ENCODE data around the gene CALML6. TPM values are rescaled to one million over a fixed set of nuclear protein-coding genes. Genes with fewer than 3 reads are reported as not detected.

The CALML6 gene
- total and polyA plus RNA-seq, 10 of the 15 experiments (the other 5 are each of a cell fraction or from before 2014, with no cell fraction given), result 0.07 to 1.3 (median 0.21) TPM; not detected in 5

GRCh38 chr1:1954015-1954414 is 39.0 kb downstream of the CALML6 start (continued):
- TF ChIP-seq GATAD2B (conservative IDR thresholded peaks at IDR 0.05; ENCODE audit: low read depth) (no peak), MTA2 (IDR thresholded peaks at IDR 0.05; ENCODE audit: low read depth) (no peak), SRF (IDR thresholded peaks at IDR 0.05; ENCODE audit: low read depth in 2 of 2, low read length in 2 of 2) (no peak), MTA3 (IDR thresholded peaks at IDR 0.05; ENCODE audit: borderline replicate concordance, low read length) (no peak)

DNA sequence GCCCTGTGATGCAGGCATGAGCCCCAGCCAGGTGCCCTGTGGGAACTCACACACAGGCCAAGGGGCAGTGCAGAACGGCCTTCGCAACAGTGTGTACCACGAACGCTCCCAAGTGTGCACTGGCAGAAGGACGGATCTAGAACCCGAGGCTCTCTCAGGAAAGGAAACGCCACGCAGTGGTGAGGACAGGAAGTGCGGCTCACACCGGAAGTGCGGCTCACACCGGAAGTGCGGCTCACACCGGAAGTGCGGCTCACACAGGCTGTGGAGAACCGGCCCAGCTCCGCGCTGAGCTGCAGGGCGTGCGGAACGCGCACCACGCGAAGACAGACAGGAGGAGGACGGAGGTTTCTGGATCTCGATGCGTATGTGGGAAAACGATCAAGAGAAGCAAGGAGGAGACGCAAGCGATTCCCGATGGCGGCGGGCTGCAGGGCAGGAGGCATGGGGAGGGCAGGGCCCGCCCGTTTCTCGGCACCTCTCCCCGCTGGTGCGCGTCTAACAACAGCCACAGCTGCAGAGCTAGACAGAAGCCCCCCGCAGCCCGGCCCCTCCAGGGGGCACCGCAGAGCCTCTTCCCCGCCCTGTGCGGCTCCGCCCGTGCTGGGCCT is 39.9 kb downstream of the CALML6 start:
- in situ Hi-C loops (cut with MboI), result loop anchor here (25.0 kb wide), 1 partner anchor 832 kb away; no protein-coding TSS in a partner anchor
- Histone ChIP-seq H3K27me3 (replicated peaks in 1 of 2; ENCODE audit: control insufficient read depth in 2 of 2, insufficient read depth in 2 of 2, low read length in 1 of 2) (no peaks in the 10 kb centered on the region), H3K4me3 (no peak overlapping the region), H3K79me2 (ENCODE audit: control insufficient read depth, insufficient read depth, low read length) (no peaks in the 10 kb centered on the region), H3K9me3 (replicated peaks; ENCODE audit: control insufficient read depth, insufficient read depth, low read length) (no peaks in the 10 kb centered on the region), H3K4me2 (ENCODE audit: control insufficient read depth, insufficient read depth) (no peak overlapping the region), H3K9ac (ENCODE audit: control insufficient read depth, insufficient read depth, low read length) (no peak overlapping the region), H3K4me1 (ENCODE audit: control insufficient read depth, insufficient read depth, low read length) (no peaks in the 10 kb centered on the region), H3K36me3 (ENCODE audit: control insufficient read depth in 2 of 2, insufficient read depth in 2 of 2, low read length in 1 of 2) (no peaks in the 10 kb centered on the region), H2AFZ (ENCODE audit: control insufficient read depth, low read depth, low read length) (no peak overlapping the region), H4K20me1 (ENCODE audit: control insufficient read depth, insufficient read depth) (no peaks in the 10 kb centered on the region), H3K27ac (ENCODE audit: control insufficient read depth, insufficient read depth) (no peak overlapping the region)
- ATAC-seq (no peak), DNase-seq (ENCODE audit: low read depth, low spot score) (no peak), FAIRE-seq (no peak)
- TF ChIP-seq EED (IDR thresholded peaks at IDR 0.05; ENCODE audit: low read depth) (no peak), CTCF (IDR thresholded peaks at IDR 0.05 in 2 of 3, conservative IDR thresholded peaks at IDR 0.05 in 1 of 3; ENCODE audit: control insufficient read depth in 2 of 3, extremely low read depth in 1 of 3, insufficient read depth in 1 of 3, low read depth in 3 of 3, low read length in 3 of 3) (peak in 2 of 3 experiments; percentile 28 to 39; a peak in 3 of 6 replicates), GABPA (IDR thresholded peaks at IDR 0.05; ENCODE audit: low read depth) (0 out of 2 replicates have a peak, but pooled peaks have one; percentile 30)
- intact Hi-C loops (cut with micrococcal nuclease; ENCODE audit: unreplicated experiment), result no loop called here
- BruUV-seq (replicated peaks), result no TSS peak
- ChIA-PET CTCF (no interaction called here), SMC1A (ENCODE audit: uncharacterized antibody, unreplicated experiment) (no interaction called here), POLR2A (no interaction called here), RAD21 (ENCODE audit: unreplicated experiment) (no interaction called here)
- WGBS (ENCODE audit: insufficient coverage, insufficient replicate concordance, low lambda C conversion rate, missing lambda C conversion rate), result 68% methylated on average over 46 of the region's 46 CpGs

Measured in GM12878 (cell line).